PC-9 (cell line): ENCODE measurements around the gene SLC9B1.

Experiments used
- CTCF ChIP-seq: fragments of 200-600 bp; sonication (generic); conservative IDR thresholded peaks from 2 replicates; pipeline ENCODE4 v1.6.1; 2017; ENCODE audit warnings: mixed run types, antibody characterized with exemption, mild to moderate bottlenecking, moderate library complexity
- EZH2 ChIP-seq: fragments of 200-600 bp; sonication (generic); IDR thresholded peaks from 2 replicates; pipeline ENCODE4 v1.8.0; 2017; ENCODE audit warnings: antibody characterized with exemption, low read depth

- TF ChIP-seq CTCF (no peak), EZH2 (no peak)
Observed at GRCh38 chr4:102868153-102868780, 151.2 kb downstream of the SLC9B1 start.
